OCI-LY7 (cell line): ENCODE results near the gene KYAT1.

Source experiments
- CTCF ChIP-seq: fragments of 200-600 bp; sonication (generic); conservative IDR thresholded peaks from 2 replicates; pipeline ENCODE4 v1.5.1; 2014; ENCODE audit warnings: mild to moderate bottlenecking, antibody characterized with exemption, low read length, moderate library complexity, mixed read lengths
- EZH2phosphoT487 ChIP-seq: fragments of 200-600 bp; sonication (generic); IDR thresholded peaks from 2 replicates; pipeline ENCODE4 v1.6.1; 2018; ENCODE audit warnings: low read depth, borderline replicate concordance, mild to moderate bottlenecking, mixed run types, antibody characterized with exemption, low read length, moderate library complexity, mixed read lengths

- no peak for TF ChIP-seq CTCF
- TF ChIP-seq EZH2phosphoT487 = no peak
Measured at GRCh38 chr9:128895556-128895955, 13.8 kb upstream of the KYAT1 start.
